ENCODE measurements around the gene AGPAT4.
A peak's percentile ranks its signal among the peaks of the same experiment; 100 is the strongest.
"Not testable (repeated sequence)": the region's sequence is repeated elsewhere in the genome, so short reads cannot be mapped to it uniquely, and the experiment has no call there.

The AGPAT4 gene

DNA sequence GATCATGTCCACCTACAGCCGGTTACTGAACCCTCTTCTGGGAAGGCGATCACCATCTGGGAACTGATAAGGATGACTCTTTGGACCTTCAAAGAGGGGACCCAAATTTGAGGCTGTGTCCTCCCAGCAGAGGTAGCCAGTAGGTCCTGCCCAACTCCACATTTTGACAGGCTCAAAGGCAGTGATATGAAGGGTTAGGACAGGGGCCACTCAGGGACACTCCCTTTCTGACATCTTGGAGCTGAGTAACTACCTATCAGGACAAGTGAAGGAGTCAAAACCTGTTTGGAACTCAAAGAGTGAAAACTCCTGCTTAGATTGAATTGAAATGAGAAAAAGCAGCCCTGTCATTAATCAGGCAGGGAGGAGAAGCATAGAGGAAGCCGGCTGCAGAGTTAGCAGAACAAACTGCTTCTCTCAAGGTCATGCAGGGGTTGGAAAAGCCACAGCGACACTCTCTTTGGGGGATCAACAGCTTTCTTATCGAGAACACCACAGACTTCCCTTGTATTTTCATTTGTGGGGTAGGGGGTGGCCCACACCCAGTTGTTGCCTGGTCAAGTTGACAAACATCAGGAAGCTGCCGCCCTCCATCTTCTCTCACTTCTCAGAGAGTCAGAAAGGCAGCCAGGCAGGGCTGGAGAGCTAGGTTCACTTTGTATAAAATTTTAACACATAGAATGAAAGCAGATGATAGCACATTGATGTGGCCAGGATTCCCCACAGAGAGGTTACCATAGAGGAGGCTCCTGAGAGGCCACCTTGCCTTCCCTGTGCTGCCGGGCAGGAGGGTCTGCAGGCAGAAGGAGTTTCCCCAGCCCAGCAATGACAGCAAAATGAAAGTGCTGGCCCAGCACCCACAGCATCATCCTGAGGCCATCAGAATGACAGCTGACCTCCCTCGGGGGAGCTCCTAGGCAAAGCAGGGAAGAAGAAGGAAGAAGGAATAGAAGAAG, 47.6 kb downstream of the AGPAT4 start:
- no peak for DNase-seq

DNA sequence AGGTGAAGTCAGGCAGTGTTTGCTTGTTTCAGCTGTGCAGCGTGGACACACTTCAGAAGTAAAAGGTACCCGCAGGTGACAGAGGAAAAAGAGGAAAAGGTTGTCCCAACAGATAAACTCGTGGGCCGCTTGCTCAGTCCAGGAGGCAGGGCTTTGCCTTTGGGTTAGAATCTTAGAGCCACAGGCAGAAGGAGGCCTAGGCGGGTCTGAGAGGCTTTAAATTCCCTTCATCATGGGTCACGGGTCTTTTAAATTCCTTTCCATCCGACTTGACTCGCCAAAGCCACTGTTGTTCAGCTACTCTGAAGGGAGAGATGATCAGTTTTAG, 48.2 kb downstream of the AGPAT4 start:
- no peak for DNase-seq

- not testable (repeated sequence) for DNase-seq
Observed at GRCh38 chr6:161224951-161225680, 48.7 kb downstream of the AGPAT4 start.

DNA sequence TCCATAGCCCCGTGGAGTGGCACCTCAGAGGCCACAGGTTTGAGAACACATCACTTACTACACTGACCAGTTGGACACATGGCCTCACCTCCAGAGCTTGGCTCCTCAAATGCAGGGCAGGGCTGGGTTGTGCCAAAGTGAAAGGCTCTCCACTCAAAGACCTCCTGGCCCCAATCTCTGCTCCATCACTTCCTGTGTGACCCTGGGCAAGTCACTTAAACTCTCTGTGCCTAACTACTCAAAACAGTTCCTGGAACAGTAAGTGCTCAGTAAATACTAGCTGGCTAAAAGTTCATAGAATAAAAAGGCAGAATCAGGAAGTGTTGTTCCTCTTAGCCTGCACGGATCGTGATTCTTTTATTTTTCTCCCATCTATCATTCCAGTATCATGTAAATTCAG, 50.2 kb downstream of the AGPAT4 start:
- no peak for DNase-seq

GRCh38 chr6:161222706-161223234, 51.1 kb downstream of the AGPAT4 start:
- no peak for DNase-seq

- DNase-seq, result no peak
Observed at GRCh38 chr6:161220346-161220745, 53.5 kb downstream of the AGPAT4 start.

GRCh38 chr6:161219680-161220079, 54.2 kb downstream of the AGPAT4 start:
- DNase-seq, result no peak

DNA sequence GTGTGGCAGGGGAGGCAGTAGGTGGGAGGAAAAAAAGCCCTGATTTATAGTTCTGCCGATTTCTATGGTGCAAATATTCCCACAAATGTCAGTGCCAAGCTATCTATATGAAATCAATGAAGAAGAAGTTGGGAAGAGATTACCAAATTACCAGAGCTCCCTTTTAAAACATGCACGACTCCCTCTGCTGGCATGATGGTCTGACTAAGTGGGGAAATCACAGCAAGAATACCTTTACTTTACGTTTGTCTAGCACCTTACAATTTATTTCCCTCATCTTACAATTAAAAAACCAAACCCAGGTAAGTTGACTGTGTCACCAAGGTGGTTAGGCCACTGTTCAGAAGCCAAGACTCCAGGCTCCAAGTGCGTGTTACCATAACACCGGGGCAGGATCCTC, 55.6 kb downstream of the AGPAT4 start:
- DNase-seq, result no peak

DNA sequence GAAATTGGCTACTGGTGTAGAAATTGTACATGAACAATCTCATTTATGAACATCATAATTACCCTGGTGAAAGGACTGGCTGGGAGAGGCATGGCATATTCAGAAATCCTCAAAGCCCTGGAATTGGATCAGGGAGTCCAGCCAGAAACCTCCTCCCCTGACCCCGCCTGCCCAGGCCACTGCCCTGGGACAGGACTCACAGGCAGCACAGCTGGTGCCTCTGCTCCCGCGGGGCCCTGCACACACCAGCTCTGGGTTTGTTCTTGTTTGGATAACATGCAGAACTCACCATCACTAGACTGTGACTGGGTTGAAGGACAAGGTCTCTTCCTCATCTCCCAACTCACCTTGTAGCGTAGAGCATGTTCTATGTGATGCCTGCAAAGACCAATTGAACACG, 56.2 kb downstream of the AGPAT4 start:
- DNase-seq, result no peak

DNA sequence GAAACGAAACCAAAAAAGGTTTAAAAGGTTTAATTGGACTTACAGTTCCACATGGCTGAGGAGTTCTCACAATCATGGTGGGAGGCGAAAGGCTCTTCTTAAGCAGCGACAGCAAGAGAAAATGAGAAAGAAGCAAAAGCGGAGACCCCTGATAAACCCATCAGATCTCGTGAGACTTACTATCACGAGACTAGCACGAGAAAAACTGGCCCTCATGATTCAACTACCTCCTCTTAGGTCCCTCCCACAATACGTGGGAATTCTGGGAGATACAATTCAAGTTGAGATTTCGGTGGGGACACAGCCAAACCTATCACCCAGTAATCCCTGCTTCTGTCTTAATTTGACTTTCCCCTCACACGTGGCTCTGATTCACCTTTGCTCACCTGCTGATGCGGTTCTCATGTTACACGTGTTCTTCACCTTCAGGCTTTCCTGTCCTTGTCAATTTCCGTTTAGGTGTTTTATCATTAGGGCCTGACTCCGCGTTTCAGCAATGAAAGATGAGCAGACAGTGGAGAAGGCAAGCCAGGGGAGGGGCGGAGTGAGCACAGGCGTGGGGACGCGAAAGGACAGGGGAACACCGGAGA, 57.1 kb downstream of the AGPAT4 start:
- DNase-seq, result no peak

- DNase-seq, result no peak
Observed at GRCh38 chr6:161215876-161216615, 57.8 kb downstream of the AGPAT4 start.

DNA sequence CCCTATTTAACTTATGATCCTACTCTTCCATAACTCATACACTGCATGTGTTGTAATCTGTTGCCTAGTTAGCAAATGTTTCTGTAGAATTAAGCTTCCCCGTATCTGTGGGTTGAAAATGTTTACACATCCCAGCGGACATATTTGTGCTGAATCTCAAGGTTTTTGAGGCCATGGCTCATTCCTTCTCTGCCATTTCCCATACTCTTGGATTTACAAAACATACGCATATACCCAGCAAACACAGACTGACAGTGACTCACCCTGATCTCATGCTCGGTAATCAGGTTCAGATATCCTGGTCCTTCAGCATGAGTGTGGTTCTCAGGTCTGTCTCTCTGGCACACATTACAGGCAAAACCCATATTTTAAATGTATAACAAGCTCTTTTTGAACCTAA, 58.7 kb downstream of the AGPAT4 start:
- peak; percentile 83 for DNase-seq

GRCh38 chr6:161214722-161215121, 59.1 kb downstream of the AGPAT4 start:
- DNase-seq, result no peak

GRCh38 chr6:161212902-161213301, 61.0 kb downstream of the AGPAT4 start:
- no peak for DNase-seq

DNA sequence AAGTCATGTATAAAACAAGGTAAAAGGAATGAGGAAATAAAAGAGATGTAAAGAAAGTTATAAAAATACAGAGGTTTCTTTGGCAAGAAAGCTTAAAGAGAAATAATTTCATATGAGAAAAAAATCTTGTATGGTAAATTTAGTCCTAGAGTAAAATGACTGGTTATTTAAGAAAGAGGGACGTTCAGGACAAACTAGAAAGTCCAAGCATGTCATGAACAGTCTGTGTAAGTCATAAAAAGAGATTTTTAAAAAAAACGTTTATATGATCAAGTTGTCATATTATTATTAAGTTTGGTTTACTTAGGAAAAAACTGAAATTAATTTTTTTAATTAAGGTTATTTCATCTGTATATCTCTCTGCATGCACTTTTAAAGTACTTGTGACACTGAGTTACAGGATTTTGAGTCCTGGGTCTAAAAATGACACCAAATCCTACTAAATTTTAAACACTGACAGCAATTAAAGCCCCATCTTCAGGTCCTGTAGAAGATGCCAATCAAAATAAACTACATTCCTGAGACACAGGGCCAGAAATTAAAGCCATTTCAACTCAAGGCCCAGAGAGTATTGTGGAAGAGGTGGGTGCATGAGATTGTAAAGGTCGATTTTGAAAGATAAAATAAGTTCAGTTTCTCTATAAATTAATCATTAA, 62.4 kb downstream of the AGPAT4 start:
- DNase-seq, result no peak

DNA sequence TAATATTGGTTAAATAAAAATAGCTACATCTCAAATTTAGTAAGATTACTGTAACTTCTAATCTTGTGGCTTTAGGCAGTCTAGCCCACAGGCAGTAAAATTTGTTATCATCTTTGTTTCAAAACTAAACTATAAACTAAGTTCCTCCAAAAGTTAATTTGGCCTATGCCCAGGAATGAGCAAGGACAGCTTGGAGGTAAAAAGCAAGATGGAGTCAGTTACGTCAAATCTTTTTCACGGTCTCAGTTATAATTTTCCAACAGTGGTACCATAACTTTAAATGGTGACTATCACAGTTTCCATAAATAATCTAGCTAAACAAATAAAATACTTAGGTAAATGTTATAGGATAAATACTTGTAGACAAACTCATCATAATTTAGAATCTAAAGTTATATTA, 63.0 kb downstream of the AGPAT4 start:
- DNase-seq, result no peak

DNA sequence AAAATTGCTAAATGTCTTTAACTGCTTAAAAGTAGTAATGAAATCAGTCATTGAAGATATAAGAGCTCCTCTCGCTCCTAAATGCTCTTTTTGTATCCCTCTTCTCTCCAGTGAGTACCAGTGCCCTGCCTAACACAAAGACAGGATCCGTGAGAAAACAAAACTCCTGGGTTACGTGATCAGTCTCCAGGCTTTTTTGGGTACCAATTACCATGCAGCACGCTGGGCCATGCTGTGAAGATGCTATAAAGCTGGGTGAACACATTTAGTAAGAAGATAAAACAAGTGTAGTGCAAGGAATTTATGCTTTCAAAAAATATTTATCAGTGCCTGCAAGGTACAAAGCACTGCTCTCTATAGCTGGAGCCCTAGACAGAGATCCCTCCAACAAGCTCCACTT, 66.7 kb downstream of the AGPAT4 start:
- no peak for DNase-seq

DNA sequence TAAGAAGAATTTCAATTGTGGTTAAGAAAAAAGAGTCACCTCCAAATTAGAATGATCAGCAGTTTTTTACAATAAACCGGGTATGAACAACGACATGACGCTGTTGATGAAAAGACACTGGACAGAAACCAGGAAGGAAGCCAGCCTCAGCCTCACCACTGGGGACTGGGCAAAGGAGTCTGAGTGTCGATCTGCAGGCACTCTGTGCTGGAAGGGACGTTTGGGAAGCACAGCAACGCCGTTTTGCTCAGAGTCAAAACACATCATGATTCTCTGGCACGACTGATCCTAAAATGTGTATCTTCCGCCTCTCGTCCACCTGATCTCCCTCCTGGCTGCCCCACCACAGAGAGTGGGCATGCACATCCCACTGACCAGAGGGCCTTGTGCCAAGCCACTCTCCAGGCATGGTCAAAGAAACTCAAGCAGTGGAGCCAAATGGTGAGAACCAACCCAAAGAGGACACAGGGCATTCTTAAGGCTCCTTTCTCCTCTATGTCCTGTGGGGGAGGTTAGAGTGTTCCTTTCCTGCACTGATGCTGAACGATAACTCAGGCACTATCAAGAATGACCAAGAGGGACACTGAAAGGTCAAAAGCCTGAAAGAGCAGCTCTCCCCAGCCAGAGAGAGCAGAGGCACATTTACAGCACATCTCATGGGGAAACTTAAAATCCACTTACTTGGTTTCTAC, 68.8 kb downstream of the AGPAT4 start:
- no peak for DNase-seq

GRCh38 chr6:161200610-161201370, 73.1 kb downstream of the AGPAT4 start:
- DNase-seq, result no peak

- no peak for DNase-seq
Observed at GRCh38 chr6:161199850-161200249, 74.0 kb downstream of the AGPAT4 start.

Data from fibroblast of skin of scalp (primary cell).